HepG2 (cell line): ENCODE measurements around the gene USF2. TPM values are rescaled to one million over a fixed set of nuclear protein-coding genes. Genes with fewer than 3 reads are reported as not detected.

Source experiments
- ATAC-seq: fragments of 200-7000 bp; cut with Tn5 transposase; 3 replicates; pipeline ENCODE4 v1.9.1; 2020; ENCODE audit warnings: mild to moderate bottlenecking, moderate library complexity
- BruUV-seq: library from RNA; stranded (reverse); fragments of 400-500 nt; replicated peaks from 2 replicates; lab custom pipeline; 2021; lab: Mats Ljungman, UMichigan
- CTCF ChIA-PET: fragments of 300-600 bp; formaldehyde crosslinking; extraction: SDS; loops from one replicate; lab custom pipeline; 2021; ENCODE audit warnings: low total read pairs, inconsistent platforms, low intra/inter-chr PET ratio; lab: Yijun Ruan, JAX
- POLR2A ChIA-PET: fragments of 350-600 bp; sonication (Branson Sonifier 250); formaldehyde crosslinking; loops from one replicate; lab custom pipeline; 2020; ENCODE audit warnings: antibody characterized with exemption, inconsistent platforms; lab: Yijun Ruan, JAX
- DNase-seq: peaks from one replicate; pipeline ENCODE4 v3.0.0-alpha.2; 2015; ENCODE audit warnings: low spot score
- FAIRE-seq: peaks from 3 replicates; lab custom pipeline; 2011; peaks lifted over from hg19 to GRCh38; lab: Jason Lieb, UNC
- H2AFZ ChIP-seq: one replicate; pipeline ENCODE4 v1.6.1; 2011; ENCODE audit warnings: low read length, inconsistent platforms
- H3K27ac ChIP-seq: fragments of 300-600 bp; 3 replicates; pipeline ENCODE4 v1.8.0; 2011; ENCODE audit warnings: mixed run types, mild to moderate bottlenecking, mixed read lengths, low read length, inconsistent platforms; ENCODE audit not compliant: insufficient read depth; ENCODE audit errors: extremely low read length
- H3K27me3 ChIP-seq, 2 experiments: fragments of 200-600 bp in 1 of 2; 2 replicates in 1 of 2; 3 replicates in 1 of 2; pipeline versions ENCODE4 v1.6.0 to v1.8.0; 2011; ENCODE audit warnings: low read length in 2 of 2, mild to moderate bottlenecking in 2 of 2, moderate library complexity in 2 of 2, inconsistent platforms in 1 of 2; ENCODE audit not compliant: insufficient read depth in 2 of 2, control insufficient read depth in 1 of 2
- H3K36me3 ChIP-seq, 2 experiments: fragments of 200-600 bp in 1 of 2; replicated peaks in 1 of 2; 2 replicates in 1 of 2; 3 replicates in 1 of 2; pipeline versions ENCODE4 v1.5.1 to v1.8.0; 2011; ENCODE audit warnings: low read length in 2 of 2, inconsistent platforms in 1 of 2; ENCODE audit not compliant: insufficient read depth in 2 of 2, control insufficient read depth in 1 of 2
- H3K4me1 ChIP-seq: 2 replicates; pipeline ENCODE4 v1.5.1; 2012; ENCODE audit warnings: low read length, inconsistent platforms; ENCODE audit not compliant: insufficient read depth
- H3K4me2 ChIP-seq: 2 replicates; pipeline ENCODE4 v1.6.0; 2011; ENCODE audit warnings: low read depth, low read length, inconsistent platforms
- H3K4me3 ChIP-seq, 3 experiments: fragments of 200-600 bp in 1 of 3; sonication (generic), shearing (Covaris generic) in 1 of 3; replicated peaks in 1 of 3; 2 replicates each; pipeline ENCODE4 v1.5.1; 2011 to 2016; ENCODE audit warnings: low read length in 3 of 3, inconsistent platforms in 2 of 3, low read depth in 2 of 3, mild to moderate bottlenecking in 2 of 3, control low read depth in 1 of 3, mixed read lengths in 1 of 3; ENCODE audit not compliant: insufficient read depth in 1 of 3
- H3K79me2 ChIP-seq: one replicate; pipeline ENCODE4 v1.6.1; 2011; ENCODE audit warnings: low read length, inconsistent platforms; ENCODE audit not compliant: insufficient read depth
- H3K9ac ChIP-seq: 2 replicates; pipeline ENCODE4 v1.6.0; 2011; ENCODE audit warnings: mild to moderate bottlenecking, low read depth, low read length, inconsistent platforms; ENCODE audit not compliant: insufficient read depth
- H3K9me3 ChIP-seq: 2 replicates; pipeline ENCODE4 v1.5.1; 2012; ENCODE audit warnings: mild to moderate bottlenecking, low read length
- H4K20me1 ChIP-seq: 2 replicates; pipeline ENCODE4 v1.6.0; 2011; ENCODE audit warnings: inconsistent platforms, mild to moderate bottlenecking, low read length, moderate library complexity; ENCODE audit not compliant: insufficient read depth
- AHR ChIP-seq: IDR thresholded peaks from 2 replicates; pipeline ENCODE4 v1.6.1; 2018; ENCODE audit warnings: missing genetic modification reagents, missing compliant biosample characterization
- KLF6 ChIP-seq: IDR thresholded peaks from 2 replicates; pipeline ENCODE4 v1.8.0; 2016; ENCODE audit warnings: missing biosample characterization, missing genetic modification reagents
- ZFP36L2 ChIP-seq: sonication (generic); formaldehyde crosslinking; IDR thresholded peaks from 2 replicates; pipeline ENCODE4 v1.4.0; 2020; ENCODE audit warnings: missing genetic modification reagents
- ZNF326 ChIP-seq: sonication (generic); formaldehyde crosslinking; IDR thresholded peaks from 2 replicates; pipeline ENCODE4 v1.4.0; 2020; ENCODE audit warnings: missing genetic modification reagents, borderline replicate concordance
- ZNF335 ChIP-seq: sonication (generic); formaldehyde crosslinking; IDR thresholded peaks from 2 replicates; pipeline ENCODE4 v1.4.0; 2020; ENCODE audit warnings: missing genetic modification reagents
- ZNF446 ChIP-seq: sonication (generic); formaldehyde crosslinking; IDR thresholded peaks from 2 replicates; pipeline ENCODE4 v1.5.0; 2020; ENCODE audit warnings: mild to moderate bottlenecking, missing genetic modification reagents
- ZNF510 ChIP-seq: sonication (generic); formaldehyde crosslinking; IDR thresholded peaks from 2 replicates; pipeline ENCODE4 v1.4.0; 2020; ENCODE audit warnings: low read depth, mild to moderate bottlenecking, missing genetic modification reagents
- ZNF878 ChIP-seq: sonication (generic); formaldehyde crosslinking; IDR thresholded peaks from 2 replicates; pipeline ENCODE4 v1.8.1; 2023; ENCODE audit warnings: mild to moderate bottlenecking, missing genetic modification reagents, moderate library complexity
- ZSCAN20 ChIP-seq: sonication (generic); formaldehyde crosslinking; IDR thresholded peaks from 2 replicates; pipeline ENCODE4 v1.4.0; 2020; ENCODE audit warnings: missing genetic modification reagents, mild to moderate bottlenecking, borderline replicate concordance
- WGBS: methylation state at CpG from one replicate; pipeline ENCODE4 v1.1.6; 2017; ENCODE audit warnings: low lambda C conversion rate; 5-methylcytosine and 5-hydroxymethylcytosine counted together
- in situ Hi-C: cut with HindIII; loops from 2 replicates; pipeline ENCODE4 v1.10.0; 2017; ENCODE audit warnings: low pct_unique_long_range_greater_than_20kb; ENCODE audit not compliant: extremely low pct_ligation_motif_present
- intact Hi-C: fragments of 100-400 bp; cut with micrococcal nuclease; formaldehyde crosslinking; loops from one replicate; pipeline ENCODE4 v1.10.0; 2022; ENCODE audit not compliant: unreplicated experiment
- polyA plus RNA-seq, 8 experiments: library from polyadenylated mRNA; depleted of rRNA in 3 of 8; stranded (reverse) in 7 of 8; unstranded in 1 of 8; fragments of >200 nt; fragmentation: Illumina TruSeq in 4 of 8; extraction: Trizol in 4 of 8; gene quantifications; 2 replicates each; pipeline versions ENCODE4 v1.2.1 to v1.2.3, GENCODE V29; 2011 to 2016; ENCODE audit warnings: low read depth in 4 of 8, missing spikeins in 1 of 8, mixed read lengths in 1 of 8; ENCODE audit not compliant: insufficient read depth in 1 of 8
- total RNA-seq, 5 experiments: library from RNA; depleted of rRNA; stranded (reverse); fragments of >200 nt; fragmentation: Illumina TruSeq; extraction: Trizol; gene quantifications; 2 replicates each; pipeline ENCODE4 v1.2.3, GENCODE V29; 2016; ENCODE audit warnings: low read depth in 1 of 5
- TF ChIP-seq, protein P1 (sequence below): sonication (generic); formaldehyde crosslinking; IDR thresholded peaks from 2 replicates; pipeline ENCODE4 v1.4.0; 2020; ENCODE audit warnings: missing genetic modification reagents

USF2 gene
- total and polyA plus RNA-seq, 2 of the 13 experiments (the other 11 are each of a cell fraction or from before 2014, with no cell fraction given), result 54.9 to 106 TPM

DNA sequence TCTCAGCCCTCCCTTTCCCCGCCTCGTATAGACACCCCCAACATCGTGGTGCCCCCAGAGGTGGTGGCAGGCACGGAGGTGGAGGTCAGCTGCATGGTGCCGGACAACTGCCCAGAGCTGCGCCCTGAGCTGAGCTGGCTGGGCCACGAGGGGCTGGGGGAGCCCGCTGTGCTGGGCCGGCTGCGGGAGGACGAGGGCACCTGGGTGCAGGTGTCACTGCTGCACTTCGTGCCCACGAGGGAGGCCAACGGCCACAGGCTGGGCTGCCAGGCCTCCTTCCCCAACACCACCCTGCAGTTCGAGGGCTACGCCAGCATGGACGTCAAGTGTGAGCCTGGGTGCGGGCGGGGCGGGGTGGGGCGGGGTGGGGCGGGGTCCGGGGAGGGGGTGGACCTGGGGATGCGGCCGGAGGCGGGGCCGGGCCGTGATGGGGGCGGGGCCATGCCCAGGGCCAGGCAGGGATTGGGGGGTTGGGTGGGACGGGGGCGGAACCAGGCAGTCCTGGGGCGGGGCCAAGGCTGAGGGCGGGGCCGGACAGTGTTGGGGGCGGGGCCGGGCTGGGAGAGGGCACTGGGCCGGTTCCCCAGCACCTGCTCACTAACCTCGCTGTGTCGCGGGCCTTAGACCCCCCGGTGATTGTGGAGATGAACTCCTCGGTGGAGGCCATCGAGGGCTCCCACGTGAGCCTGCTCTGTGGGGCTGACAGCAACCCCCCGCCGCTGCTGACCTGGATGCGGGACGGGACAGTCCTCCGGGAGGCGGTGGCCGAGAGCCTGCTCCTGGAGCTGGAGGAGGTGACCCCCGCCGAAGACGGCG, 31.0 kb downstream of the USF2 start:
- Histone ChIP-seq H3K4me3 (no peak overlapping the region), H3K27me3 (peaks cover 0 to 7% of the 10 kb centered on the region in 2 experiments; a peak in 3 of 5 replicates), H4K20me1 (no peaks in the 10 kb centered on the region), H3K9ac (no peak overlapping the region), H3K4me1 (peaks cover 24% of the 10 kb centered on the region), H3K79me2 (no peaks in the 10 kb centered on the region), H3K36me3 (no peaks in the 10 kb centered on the region), H3K27ac (no peak overlapping the region), H2AFZ (no peak overlapping the region), H3K9me3 (no peaks in the 10 kb centered on the region), H3K4me2 (no peak overlapping the region)
- ChIA-PET POLR2A (no interaction called here), CTCF (no interaction called here)
- no TSS peak for BruUV-seq
- 81% methylated on average over 17 of the region's 55 CpGs for WGBS
- ATAC-seq (no peak), FAIRE-seq (no peak), DNase-seq (no peak)
- no peak for TF ChIP-seq ZNF878 (CRISPR knock-in tag)
- TF ChIP-seq ZNF326 (CRISPR knock-in tag), result no peak
- no peak for TF ChIP-seq ZNF335 (CRISPR knock-in tag)
- TF ChIP-seq KLF6 (CRISPR knock-in tag), result no peak
- no peak for TF ChIP-seq ZNF446 (CRISPR knock-in tag)
- TF ChIP-seq ZFP36L2, result no peak
- no peak for TF ChIP-seq ZNF510
- no peak for TF ChIP-seq ZSCAN20 (CRISPR knock-in tag)
- no peak for TF ChIP-seq AHR
- TF ChIP-seq, protein P1, sequence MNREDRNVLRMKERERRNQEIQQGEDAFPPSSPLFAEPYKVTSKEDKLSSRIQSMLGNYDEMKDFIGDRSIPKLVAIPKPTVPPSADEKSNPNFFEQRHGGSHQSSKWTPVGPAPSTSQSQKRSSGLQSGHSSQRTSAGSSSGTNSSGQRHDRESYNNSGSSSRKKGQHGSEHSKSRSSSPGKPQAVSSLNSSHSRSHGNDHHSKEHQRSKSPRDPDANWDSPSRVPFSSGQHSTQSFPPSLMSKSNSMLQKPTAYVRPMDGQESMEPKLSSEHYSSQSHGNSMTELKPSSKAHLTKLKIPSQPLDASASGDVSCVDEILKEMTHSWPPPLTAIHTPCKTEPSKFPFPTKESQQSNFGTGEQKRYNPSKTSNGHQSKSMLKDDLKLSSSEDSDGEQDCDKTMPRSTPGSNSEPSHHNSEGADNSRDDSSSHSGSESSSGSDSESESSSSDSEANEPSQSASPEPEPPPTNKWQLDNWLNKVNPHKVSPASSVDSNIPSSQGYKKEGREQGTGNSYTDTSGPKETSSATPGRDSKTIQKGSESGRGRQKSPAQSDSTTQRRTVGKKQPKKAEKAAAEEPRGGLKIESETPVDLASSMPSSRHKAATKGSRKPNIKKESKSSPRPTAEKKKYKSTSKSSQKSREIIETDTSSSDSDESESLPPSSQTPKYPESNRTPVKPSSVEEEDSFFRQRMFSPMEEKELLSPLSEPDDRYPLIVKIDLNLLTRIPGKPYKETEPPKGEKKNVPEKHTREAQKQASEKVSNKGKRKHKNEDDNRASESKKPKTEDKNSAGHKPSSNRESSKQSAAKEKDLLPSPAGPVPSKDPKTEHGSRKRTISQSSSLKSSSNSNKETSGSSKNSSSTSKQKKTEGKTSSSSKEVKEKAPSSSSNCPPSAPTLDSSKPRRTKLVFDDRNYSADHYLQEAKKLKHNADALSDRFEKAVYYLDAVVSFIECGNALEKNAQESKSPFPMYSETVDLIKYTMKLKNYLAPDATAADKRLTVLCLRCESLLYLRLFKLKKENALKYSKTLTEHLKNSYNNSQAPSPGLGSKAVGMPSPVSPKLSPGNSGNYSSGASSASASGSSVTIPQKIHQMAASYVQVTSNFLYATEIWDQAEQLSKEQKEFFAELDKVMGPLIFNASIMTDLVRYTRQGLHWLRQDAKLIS (CRISPR knock-in tag), result no peak
- in situ Hi-C loops (no loop called here), intact Hi-C loops (no loop called here)
